Activated CD8-positive, alpha-beta memory T cell treated with anti-CD3 and anti-CD28 coated beads, Interleukin-2, amount 50 U/mL, for 1 hour (primary cell): ENCODE results near the gene CNPY4.

Source experiments
- DNase-seq: peaks from one replicate; pipeline ENCODE4 v3.0.0-alpha.2; 2020; ENCODE audit errors: extremely low read depth

The CNPY4 gene

DNA sequence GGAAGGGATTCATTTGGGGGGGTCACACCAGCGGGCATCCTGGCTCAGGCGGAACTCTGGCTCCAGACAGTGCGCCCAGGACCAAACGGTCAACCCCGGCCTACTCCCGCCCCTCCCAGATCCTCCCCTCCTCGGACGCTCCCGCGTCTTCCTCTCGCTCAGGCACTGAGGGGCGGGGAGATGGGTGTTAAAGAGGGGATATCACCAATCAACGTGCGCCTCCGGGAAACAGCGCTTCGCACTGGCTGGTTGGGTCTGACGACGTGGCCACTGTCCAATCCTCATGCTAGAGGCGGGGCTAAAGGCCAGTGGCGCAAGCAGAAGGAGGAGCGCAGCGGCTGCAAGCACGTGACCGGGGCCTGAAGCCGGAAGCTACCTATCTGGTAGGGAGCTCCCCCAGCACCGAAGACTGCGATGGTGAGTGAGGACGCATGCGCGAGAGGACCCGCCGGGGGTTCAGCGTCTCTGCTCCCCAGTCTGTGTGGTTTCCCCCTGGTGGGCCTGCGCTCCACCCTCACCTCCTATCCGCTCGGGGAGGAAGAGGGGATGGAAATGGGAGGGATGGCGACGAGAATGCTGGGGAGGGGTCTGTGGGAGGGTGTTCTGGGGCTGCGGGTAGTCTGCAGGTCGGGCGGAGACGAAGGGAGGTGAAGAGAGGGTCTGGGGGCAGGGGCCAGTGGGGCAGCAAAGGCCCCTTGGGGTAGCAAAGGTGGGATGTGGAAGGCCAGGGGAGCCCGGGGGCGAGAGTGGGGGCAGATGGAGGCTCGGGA, 29.3 kb downstream of the CNPY4 start, which contains the start of gene LAMTOR4:
LAMTOR4 (plus strand) TSS at position 360 of the 770 bp plus-strand sequence; CDS start at position 415, 55 bp downstream.
- DNase-seq = peak; percentile 95

DNA sequence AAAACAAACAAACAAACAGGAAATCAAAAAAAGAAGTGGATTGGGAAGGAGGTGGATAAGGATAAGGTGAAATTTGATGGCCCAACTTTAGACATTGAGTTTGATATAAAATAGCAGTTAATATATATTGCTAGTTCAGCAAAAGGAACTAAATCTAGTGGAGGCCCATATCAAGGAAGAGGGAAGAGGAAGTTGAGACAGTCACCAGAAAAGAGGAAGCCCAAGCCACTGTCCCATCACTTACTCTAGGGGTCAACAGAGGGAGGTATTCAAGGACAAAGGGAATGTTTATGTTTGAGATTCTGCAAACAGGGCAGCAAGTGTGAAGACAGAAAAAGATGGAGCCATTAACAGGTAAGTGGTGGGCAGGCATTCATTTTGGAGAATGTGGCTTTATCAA, 33.0 kb downstream of the CNPY4 start:
- no peak for DNase-seq

DNA sequence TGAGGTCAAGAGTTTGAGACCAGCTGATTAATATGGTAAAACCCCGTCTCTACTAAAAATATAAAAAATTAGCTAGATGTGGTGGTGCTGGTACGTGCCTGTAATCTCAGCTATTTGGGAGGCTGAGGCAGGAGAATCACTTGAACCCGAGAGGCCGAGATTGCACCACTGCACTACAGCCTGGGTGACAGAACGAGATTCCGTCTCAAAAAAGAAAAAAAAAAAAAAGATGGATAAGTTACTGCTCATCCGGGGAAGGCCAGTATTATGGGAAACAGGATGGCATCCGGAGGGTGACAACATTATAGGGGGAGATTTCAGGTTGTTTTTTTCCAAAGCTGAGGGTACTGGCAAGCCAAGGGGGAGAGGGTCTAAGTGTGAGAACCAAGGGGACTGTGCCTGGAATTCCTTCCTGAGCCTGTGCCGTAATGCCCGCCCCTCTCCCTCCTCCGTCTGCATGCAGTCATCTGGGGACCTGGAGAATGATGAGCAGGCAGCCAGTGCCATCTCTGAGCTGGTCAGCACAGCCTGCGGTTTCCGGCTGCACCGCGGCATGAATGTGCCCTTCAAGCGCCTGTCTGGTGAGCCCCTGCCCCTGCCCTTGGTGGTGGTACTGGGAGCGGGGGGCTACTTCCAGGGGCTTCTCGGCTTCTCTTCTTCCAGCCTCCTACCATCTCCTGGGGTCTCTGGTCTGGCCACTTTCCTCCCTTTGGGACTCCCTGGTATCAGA, 33.7 kb downstream of the CNPY4 start:
- no peak for DNase-seq

DNA sequence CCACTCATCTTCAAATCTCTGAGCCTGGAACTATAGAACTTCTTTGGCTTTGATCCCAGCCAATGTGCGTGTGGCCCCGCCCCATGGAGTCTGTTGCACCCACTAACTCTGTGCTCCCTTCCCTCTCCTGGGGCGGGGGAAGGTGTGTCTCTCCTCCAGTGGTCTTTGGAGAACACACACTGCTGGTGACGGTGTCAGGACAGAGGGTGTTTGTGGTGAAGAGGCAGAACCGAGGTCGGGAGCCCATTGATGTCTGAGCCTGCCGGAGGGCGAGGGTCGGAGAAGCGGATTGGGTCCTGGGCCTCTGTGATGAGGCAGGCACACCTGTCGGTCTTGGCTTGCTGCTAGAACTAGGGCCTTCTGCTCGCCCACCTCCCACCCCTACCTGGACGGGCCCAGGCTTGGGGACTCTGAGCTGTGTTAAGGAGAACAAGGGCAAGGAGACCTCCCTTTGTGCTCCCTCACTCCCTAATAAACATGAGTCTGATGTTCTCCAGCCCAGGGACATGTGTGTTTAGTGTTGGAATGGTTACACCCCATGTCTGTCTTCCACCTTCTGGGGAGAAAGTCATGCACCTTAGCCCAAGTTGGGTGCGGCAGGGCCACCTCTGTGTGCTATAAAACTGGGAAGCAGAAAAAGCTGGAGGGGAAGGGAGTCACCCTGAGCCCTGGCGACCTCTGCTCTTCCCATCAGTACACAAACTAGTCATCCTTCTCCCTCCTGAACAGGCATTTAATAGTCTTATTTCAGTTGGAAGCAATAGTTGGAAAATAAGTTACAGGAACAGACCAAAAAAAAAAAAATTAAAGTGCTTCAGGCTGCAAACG, 34.5 kb downstream of the CNPY4 start:
- DNase-seq = no peak

DNA sequence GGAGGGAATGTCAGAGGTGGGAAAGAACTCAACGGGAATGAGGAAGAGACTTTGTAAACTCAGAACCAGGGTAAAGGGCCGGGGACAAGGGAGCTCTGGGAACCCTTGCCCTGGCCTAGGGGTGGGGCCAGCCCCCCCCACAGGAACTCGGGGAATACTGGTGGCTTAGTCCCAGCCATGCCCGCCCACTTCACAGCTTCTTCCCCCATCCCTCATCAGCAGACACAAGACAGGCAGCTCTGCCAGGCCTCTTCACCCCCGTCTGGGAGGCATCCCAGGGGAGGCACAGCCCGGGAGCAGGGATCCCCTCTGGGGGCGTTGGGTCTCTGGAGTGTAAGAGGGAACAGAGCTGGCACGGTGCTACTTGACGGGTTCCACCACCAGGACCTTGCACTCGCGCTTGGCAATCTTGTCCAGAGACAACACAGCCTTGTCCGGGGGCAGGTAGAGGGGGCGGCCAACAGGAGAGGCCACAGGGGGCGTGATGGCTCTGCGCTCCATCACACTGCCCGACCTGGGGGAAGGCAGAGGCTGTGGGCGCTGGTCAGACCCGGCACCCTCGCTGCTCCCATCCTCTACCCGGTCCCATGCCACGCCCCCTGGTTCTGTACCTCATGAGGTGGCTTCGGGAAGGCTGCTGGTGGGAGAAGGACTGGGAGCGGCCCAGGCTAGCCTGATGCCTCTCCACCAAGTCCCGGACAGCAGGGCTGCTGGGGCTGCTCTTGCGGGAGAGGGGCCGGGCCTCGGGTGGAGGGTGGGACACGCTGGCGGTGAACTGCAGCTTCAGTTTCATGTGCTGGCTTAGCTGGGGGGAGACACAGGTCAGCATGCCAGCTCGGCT, 35.4 kb downstream of the CNPY4 start:
- no peak for DNase-seq

DNA sequence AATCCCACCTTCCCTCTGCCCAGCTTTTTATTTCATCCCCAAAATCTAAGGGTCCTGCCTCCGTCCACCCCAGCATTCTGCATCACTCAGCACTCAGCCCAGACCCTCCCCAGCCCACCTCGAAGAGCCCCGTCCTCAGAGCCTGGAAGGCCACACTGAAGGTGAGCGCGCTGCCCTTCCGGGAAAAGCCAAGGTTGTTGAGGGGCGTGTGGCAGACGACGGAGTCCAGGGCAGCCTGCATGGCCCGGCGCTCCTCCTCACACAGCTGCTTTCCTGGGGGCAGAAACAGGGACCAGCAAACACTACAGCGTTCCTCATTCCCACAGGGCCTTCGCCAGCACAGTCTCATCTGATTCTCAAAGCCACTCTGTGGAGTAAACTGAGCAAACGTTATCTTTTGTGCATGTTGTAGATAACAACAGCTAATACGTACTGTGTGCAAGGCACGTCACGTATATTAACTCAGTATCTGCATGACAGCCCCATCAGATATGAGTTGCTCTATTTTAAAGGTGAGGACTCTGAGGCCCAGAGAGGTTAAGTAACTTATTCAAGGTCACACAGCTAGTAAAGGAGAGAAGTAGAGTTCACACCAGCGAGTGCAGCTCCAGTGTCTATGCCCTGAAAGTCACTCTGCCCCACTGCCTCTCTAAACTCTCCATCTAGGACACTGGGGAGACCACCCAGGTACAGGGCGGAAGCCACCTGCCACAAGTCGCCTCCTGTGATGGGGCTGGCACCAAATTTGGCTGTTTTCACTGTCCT, 36.3 kb downstream of the CNPY4 start:
- no peak for DNase-seq

DNA sequence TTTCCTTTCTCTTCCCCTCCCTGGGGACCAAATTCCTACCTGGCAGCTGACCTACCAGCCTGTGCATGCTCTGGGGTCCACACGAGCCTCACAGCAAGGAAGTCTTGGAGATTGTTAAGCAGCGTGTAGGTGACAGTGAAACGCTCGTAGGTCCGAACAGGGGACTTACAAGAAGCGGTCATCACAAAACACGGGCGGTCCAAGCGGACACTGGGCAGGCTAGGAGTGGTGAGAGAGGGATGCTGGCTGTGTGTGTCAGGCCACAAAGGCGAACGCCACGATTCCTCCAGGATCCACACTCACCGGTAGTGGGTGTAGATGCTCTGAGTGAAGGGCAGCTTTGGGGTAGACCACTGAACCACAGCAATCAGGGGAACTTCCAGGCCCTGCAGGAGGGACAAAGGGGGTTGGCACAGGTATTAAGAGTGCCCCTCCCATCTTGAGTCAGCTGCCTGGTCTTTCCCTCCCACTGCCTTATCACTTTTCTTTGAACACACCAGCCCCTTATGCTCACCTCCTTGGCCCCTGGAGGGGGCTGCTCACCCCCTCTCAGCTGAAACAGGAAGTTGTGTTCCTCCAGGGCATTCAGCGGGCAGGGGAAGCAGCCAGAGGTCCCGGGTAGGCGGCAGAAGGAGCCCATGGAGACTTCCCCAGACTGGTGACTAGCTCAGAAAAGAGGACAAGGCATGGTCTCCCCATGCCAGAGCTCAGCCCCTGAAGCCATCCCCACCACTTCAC, 37.1 kb downstream of the CNPY4 start:
- DNase-seq = no peak

DNA sequence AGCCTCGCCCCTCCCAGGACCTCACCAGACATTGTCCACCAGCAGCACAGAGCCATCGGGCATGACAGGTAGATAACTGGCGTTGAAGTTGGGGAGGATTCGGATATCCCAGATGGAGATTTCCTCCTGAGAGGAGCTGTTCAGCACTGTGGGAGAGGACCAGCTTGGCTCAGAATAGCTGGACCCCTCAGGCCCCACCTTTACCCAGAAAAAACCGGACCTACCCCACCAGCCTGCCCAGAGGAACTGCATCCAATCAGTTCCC, 37.6 kb downstream of the CNPY4 start:
- DNase-seq = no peak

DNA sequence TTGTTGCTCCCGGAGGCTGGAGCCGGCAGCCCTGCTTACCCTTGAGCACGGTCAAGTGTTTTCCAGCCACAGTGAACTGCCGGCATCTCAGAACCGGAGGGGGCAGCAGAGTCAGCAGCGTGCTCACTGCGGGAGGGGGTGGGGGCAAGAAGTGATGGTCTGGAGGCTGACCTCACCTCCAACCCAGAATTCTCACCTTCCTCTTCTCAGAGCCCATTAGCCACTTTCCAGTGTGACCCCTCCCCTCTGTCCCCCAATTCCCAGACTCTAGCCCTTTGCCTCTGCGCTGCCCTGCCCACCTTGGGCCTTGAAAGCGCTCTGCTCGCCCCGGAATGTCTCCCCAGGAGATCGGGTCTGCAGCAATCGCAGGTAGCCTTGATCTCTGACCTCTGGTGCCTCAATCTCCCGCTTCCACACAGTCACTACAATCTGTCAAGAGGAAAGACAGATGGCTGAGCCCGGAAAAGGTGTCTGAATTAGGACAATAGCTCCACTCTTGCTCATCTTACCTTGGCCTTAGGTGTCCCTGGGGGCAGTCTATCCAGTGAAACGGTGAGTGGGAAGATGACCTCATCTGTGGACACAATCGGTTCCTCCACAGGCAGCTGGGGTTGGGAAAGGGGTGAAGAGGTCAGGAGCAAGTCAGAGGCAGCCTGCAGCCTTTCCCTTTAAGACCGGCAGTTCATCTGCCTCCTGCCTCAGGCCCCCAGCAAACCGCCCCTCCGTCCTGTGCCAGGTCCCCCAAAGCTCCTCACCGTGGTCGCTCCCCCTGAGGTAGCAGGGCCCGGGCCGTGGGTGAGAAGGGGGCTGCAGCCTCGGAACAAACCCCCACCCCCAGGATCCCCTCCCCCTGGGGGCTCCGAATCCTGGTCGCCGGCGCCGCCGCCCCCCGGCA, 38.1 kb downstream of the CNPY4 start:
- no peak for DNase-seq

DNA sequence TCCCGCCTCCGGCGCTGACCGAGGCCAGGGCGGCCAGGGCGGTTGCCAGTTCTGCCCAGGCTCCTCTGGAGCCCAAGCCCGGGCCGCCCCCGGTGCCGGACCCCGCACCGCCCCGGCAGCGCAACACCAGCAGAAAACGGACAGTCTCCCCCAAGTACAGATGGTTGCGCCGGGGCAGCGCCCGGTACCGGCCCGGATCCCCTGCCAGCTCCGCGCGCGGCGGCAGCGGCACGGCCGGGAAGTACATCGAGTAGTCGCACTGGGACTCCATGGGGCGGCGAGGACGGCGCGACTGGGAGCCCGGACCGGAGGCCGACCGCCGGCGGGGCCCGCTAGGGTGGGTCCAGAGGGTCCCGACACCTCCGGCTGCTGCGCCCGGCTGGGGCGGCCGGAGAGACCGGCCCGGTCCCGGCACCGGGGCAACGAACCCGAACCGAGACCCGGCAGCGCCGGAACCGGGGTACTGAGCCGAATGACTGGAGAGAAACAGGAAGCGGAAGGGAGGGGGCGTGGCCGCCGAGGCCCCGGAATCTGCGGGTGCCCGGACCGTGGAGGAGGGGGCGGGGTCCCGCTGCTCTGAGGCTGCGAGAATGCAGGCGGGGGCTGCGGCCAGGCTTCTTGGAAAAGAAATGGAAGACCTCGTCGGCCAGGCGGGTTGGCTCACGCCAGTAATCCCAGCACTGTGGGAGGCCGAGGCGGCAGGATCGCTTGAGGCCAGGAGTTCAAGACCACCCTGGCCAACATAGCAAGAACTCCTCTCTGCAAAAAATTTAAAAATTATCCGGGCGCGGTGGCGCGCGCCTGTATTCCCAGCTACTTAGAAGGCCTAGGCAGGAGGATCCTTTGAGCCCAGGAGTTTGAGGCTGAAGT, 39.0 kb downstream of the CNPY4 start, which contains the start of gene TRAPPC14:
TRAPPC14 (minus strand) TSS at position 495 of the 870 bp plus-strand sequence; CDS start at position 271, 224 bp downstream.
- DNase-seq = peak; percentile 64

DNA sequence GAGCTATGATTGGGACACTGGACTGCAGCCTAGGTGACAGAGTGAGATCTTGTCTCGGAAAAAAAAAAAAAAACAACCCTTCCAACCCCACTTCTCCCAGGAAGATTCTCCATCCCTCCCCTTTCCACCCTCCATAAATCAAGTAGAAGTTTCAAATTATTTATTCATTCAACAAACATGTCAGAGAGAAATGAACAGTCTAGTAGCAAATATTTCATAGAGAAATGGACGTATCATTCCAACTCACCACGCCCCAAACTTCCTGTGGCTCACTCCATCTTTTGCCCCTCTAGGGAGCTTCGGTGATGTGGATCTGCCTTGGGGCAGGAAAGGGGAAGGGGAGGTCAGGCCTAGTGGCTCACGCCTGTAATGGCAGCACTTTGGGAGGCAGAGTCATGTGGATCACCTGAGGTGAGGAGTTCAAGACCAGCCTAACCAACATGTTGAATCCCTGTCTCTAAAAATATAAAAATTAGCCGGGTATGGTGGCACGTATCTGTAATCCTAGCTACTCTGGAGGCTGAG, 39.7 kb downstream of the CNPY4 start:
- no peak for DNase-seq

DNA sequence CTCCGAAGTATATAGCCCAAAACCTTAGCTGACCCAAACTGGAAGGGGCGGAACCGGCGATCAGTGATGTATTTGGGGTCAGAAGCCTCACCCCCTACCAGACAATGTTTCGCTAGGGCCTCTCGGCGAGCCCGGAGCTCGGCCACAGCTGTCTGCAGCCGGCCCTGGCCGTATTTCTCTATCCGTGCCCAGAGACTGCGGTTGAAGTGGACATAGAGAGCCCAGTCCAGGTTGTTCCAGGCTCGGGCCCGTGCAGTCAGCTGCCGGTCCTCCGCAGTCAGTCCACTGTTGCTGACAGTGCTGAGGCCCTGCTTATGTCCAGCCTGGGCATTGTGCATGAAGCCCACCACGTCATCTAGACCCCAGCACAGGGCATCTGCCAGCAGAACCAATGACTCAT, 40.6 kb downstream of the CNPY4 start:
- DNase-seq = no peak

DNA sequence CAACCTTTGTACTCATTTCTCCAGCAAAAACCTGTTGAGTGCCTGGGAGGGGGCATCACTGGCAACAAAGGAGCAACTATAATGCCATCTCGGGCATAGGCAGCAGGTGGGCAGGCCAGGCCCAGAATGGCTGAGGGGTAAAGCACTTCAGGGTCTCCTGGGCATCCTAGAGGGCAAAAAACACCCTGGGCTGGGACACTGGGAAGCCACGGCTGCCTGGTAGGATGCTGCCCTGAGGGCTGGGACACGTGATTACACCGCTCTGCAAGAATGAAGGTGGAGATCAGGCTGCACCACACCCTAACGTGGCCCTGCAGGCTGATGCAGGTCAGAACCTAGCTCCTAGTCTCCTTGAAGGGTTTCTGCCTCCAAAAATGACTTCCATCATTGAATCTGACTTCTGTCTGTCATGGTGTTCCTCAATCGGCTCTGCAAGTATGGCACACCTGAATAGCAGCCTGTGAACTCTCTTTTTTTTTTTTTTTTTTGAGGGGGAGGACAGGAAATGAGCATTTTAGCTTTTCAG, 43.6 kb downstream of the CNPY4 start:
- DNase-seq = no peak

DNA sequence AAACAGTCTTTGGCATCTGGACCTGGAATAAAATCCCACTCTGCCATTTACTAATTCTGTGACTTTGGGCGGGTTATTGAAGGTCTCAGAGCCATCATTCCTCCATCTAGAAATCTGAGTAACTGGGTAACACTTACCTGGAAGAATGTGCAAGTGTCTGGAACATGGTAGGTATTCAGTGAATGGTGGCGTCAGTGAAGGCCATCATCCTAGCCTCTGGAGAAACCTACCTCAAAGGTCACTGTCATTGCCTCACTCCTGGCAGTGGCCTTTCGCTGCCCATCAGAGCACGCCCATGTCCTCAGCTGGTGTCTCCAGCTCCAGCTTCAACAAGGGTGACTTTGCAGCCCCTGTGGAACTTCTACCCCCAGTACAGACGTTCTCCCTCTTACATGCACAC, 44.4 kb downstream of the CNPY4 start:
- no peak for DNase-seq

DNA sequence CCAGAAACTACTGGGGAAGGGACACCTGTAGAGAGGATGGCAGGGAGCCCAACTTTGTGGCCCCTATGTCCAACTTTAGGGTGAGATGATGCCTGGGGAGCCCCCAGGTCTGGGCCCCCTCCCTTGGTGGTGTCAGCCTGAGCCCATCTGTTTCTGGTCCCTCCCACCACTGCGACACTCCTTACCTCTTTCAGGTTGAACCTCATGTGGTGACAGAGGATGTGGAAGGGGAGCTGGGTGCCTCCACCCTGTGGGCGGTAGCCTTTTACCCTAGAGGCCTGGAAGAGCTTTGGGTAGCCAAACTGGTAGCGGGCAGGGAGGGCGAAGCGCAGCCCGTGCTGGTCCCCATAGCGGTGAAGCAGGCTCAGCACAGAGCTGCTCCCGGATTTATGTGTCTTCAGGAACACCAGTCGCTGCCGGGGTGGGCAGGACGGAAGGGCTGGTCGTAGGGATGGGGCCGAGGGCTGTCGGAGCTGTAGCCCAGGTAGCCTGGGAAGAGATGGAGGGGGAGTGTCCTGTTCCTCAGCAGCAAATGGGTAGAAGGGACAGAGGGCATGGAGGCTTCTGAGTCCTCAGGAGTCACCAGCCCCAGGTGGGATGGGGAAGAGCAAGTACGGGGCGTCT, 47.0 kb downstream of the CNPY4 start:
- no peak for DNase-seq

DNA sequence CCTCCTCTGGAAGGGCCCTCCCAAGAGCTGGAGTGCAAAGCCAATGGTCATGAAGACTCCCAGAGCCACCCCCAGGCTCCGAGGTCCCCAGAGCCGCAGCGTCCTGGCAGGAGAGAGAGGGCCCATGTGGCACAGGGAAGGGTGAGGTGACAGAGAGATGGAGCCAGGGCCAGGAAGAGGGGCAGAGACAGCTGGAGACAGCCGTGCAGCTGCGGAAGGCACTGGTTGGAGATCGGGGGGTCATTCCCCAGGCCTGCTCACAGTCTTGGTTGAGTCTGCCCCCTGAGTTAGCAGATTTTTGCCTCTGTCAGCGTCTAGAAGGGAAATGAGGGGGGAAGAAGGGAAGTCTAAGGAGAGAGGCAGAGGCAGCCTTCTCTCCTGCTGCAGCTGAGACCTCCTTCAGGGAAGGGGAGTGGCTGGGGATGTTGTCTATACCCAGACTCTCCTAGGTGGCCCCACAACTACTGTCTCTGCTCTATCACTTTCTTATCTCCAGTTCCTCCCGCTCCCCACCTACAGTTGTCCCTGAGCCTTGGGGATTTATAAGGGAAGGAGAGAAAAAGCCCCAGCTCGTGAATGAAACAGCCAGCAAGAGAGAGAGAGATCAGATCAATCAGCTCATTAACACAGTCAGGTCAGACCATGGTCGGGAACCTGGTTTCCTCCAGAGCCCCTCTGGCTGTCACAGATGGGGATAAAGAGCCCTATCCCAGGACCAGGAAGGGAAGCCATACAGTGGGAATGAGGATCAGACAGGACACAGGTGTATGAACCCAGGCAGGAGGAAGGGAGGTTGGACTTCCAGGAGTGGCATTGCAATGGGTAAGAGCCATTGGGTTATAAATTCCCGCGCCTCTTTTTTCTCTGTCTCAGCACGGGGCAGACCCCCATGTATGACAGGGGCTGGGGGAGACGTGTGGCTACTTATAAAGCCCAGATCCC, 47.8 kb downstream of the CNPY4 start:
- no peak for DNase-seq
